CD4-positive, CD25-positive, alpha-beta regulatory T cell (primary cell): ENCODE measurements around the gene DLG1. TPM values are rescaled to one million over a fixed set of nuclear protein-coding genes. Genes with fewer than 3 reads are reported as not detected.
"Not testable (repeated sequence)": the region's sequence is repeated elsewhere in the genome, so short reads cannot be mapped to it uniquely, and the experiment has no call there.

Experiments
- ATAC-seq, 2 donors: fragments of 150-1000 bp; cut with Tn5 transposase; one replicate each; pipeline ENCODE4 v1.10.0; 2021; ENCODE audit warnings: low read depth in 2 of 2, moderate number of reproducible peaks in 2 of 2, moderate library complexity in 1 of 2
- DNase-seq, 3 donors: peaks; one replicate each; pipeline versions ENCODE4 v3.0.0 to v3.0.0-alpha.2; 2012 to 2022; ENCODE audit warnings: mixed read lengths in 1 of 3
- H3K27ac ChIP-seq: one replicate; pipeline ENCODE4 v1.7.0; 2013; ENCODE audit warnings: mild to moderate bottlenecking, low read length; ENCODE audit not compliant: insufficient read depth, poor library complexity, severe bottlenecking
- H3K27me3 ChIP-seq: one replicate; pipeline ENCODE4 v1.7.0; 2013; ENCODE audit warnings: low read length; ENCODE audit not compliant: control insufficient read depth, insufficient read depth
- H3K36me3 ChIP-seq: one replicate; pipeline ENCODE4 v1.7.0; 2013; ENCODE audit warnings: mild to moderate bottlenecking, low read length, moderate library complexity; ENCODE audit not compliant: control insufficient read depth, insufficient read depth
- H3K4me1 ChIP-seq: 2 replicates; pipeline ENCODE4 v1.7.0; 2013; ENCODE audit warnings: mild to moderate bottlenecking, low read length; ENCODE audit not compliant: insufficient read depth, control insufficient read depth, poor library complexity, severe bottlenecking
- H3K4me3 ChIP-seq: one replicate; pipeline ENCODE4 v1.7.0; 2013; ENCODE audit warnings: low read depth, mild to moderate bottlenecking, low read length, moderate library complexity
- H3K9me3 ChIP-seq, 2 experiments: 1 replicate in 1 of 2; 2 replicates in 1 of 2; pipeline ENCODE4 v1.7.0; 2013; ENCODE audit warnings: low read length in 2 of 2, mild to moderate bottlenecking in 1 of 2, moderate library complexity in 1 of 2; ENCODE audit not compliant: control insufficient read depth in 2 of 2
- H3K27ac Mint-ChIP-seq, 3 donors: one replicate each; pipeline ENCODE4 v1.8.0; 2020 to 2022; ENCODE audit warnings: mild to moderate bottlenecking in 3 of 3, mixed read lengths in 3 of 3, moderate library complexity in 2 of 3
- H3K27me3 Mint-ChIP-seq: one replicate; pipeline ENCODE4 v1.8.0; 2022; ENCODE audit warnings: mild to moderate bottlenecking, mixed read lengths
- H3K36me3 Mint-ChIP-seq: one replicate; pipeline ENCODE4 v1.8.0; 2020; ENCODE audit warnings: mixed read lengths
- H3K4me1 Mint-ChIP-seq, 4 donors: one replicate each; pipeline ENCODE4 v1.8.0; 2020 to 2022; ENCODE audit warnings: mixed read lengths in 4 of 4, mild to moderate bottlenecking in 1 of 4
- H3K4me3 Mint-ChIP-seq, 4 donors: one replicate each; pipeline ENCODE4 v1.8.0; 2020 to 2022; ENCODE audit warnings: mild to moderate bottlenecking in 4 of 4, mixed read lengths in 4 of 4, moderate library complexity in 3 of 4
- H3K9me3 Mint-ChIP-seq, 7 donors: one replicate each; pipeline ENCODE4 v1.8.0; 2020 to 2022; ENCODE audit warnings: mixed read lengths in 7 of 7, mild to moderate bottlenecking in 3 of 7, moderate library complexity in 2 of 7
- polyA plus RNA-seq, 4 donors: library from polyadenylated mRNA; unstranded; fragments of 300-500 nt; fragmentation: Illumina TruSeq; gene quantifications; one replicate each; pipeline ENCODE4 v1.2.3, GENCODE V29; 2021
- total RNA-seq: library from RNA; stranded (reverse); gene quantifications from one replicate; pipeline ENCODE4 v1.2.3, GENCODE V29; 2022

DLG1 gene
- total and polyA plus RNA-seq, 5 donors from 2014 or later: 25.2 to 106 (median 30.5) TPM

DNA sequence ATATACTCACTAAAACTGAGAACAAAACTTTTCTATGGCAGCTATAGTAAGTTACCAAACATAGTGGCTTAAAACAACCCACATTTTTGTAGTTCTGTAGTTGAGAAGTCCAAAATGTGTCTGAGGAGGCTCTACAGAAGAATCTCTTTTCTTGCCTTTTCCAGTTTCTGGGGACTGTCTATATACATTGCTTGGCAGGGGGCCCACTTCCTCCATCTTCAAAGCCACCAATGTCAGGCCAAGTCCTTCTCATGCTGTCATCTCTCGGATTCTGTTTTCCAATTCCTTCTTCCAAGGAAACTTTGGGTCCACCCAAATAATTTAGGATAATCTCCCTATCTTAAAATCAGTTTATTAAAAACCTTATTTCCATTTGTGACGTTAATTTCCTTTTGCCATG lies 92.7 kb downstream of the DLG1 start:
- no peak for DNase-seq
- no peak for ATAC-seq
- H3K4me1 Mint-ChIP-seq: peaks cover 48 to 77% (median 58%) of the 10 kb centered on the region in 4 donors
- Histone ChIP-seq H3K4me1 (peaks cover 17% of the 10 kb centered on the region), H3K4me3 (no peak overlapping the region), H3K27me3 (no peaks in the 10 kb centered on the region), H3K27ac (no peak overlapping the region), H3K36me3 (no peaks in the 10 kb centered on the region), H3K9me3 (no peaks in the 10 kb centered on the region)
- peak overlapping the region in 1 of 3 donors; percentile 5 for H3K27ac Mint-ChIP-seq
- H3K9me3 Mint-ChIP-seq: no peaks in the 10 kb centered on the region
- H3K36me3 Mint-ChIP-seq: peaks cover 3% of the 10 kb centered on the region
- peak overlapping the region in 1 of 4 donors; percentile 5 for H3K4me3 Mint-ChIP-seq
- H3K27me3 Mint-ChIP-seq: no peaks in the 10 kb centered on the region

DNA sequence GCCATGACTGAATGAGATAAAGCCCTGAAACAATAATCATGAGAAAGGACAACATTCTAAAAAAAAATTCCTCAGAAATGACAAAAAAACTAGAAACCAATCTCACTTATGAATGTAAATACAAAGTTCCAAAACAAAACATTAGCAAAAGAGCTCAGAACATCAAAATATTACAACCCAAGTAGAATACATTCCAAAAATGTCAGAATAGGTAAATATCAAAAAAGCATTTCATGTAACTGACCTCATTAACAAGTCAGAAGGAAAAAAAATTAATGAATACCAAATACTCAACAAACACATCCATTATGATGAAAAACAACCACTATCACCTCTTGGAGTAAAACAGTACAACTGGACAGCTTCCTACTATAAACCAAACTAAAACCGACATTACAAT lies 93.1 kb downstream of the DLG1 start:
- Mint-ChIP-seq H3K4me1 (peaks cover 50 to 79% (median 61%) of the 10 kb centered on the region in 4 donors), H3K4me3 (peak overlapping the region in 1 of 4 donors; percentile 5), H3K27me3 (no peaks in the 10 kb centered on the region), H3K27ac (peak overlapping the region in 1 of 3 donors; percentile 5), H3K9me3 (no peaks in the 10 kb centered on the region), H3K36me3 (peaks cover 3% of the 10 kb centered on the region)
- H3K27me3 ChIP-seq: no peaks in the 10 kb centered on the region
- H3K4me3 ChIP-seq: no peak overlapping the region
- no peak for DNase-seq
- H3K27ac ChIP-seq: no peak overlapping the region
- no peaks in the 10 kb centered on the region for H3K36me3 ChIP-seq
- H3K4me1 ChIP-seq: peaks cover 17% of the 10 kb centered on the region
- no peaks in the 10 kb centered on the region for H3K9me3 ChIP-seq
- ATAC-seq: no peak

DNA sequence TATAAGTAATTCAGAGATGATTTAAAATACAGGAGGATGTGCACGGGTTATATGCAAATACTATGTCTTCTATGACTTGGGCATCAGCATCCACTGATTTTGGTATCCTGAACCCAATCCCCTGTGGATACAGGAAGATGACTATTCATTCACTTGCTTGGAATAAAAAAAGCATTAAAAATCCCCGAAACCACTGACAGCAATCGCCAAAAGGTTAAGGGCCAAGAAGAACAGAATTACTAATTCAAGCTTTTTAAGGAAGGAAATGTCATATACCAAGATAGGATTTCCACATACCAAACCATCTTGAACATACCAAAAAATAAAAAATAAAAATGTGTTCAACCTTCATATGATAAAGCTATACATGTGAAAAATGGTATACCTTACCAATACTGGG lies 93.7 kb downstream of the DLG1 start:
- Histone ChIP-seq H3K9me3 (no peaks in the 10 kb centered on the region), H3K4me1 (peaks cover 17% of the 10 kb centered on the region), H3K36me3 (no peaks in the 10 kb centered on the region), H3K27ac (no peak overlapping the region), H3K4me3 (no peak overlapping the region), H3K27me3 (no peaks in the 10 kb centered on the region)
- no peaks in the 10 kb centered on the region for H3K9me3 Mint-ChIP-seq
- peak overlapping the region in 1 of 3 donors; percentile 5 for H3K27ac Mint-ChIP-seq
- peaks cover 48 to 76% (median 60%) of the 10 kb centered on the region in 4 donors for H3K4me1 Mint-ChIP-seq
- H3K36me3 Mint-ChIP-seq: peaks cover 3% of the 10 kb centered on the region
- DNase-seq (no peak), ATAC-seq (no peak)
- H3K27me3 Mint-ChIP-seq: no peaks in the 10 kb centered on the region
- no peak overlapping the region for H3K4me3 Mint-ChIP-seq

DNA sequence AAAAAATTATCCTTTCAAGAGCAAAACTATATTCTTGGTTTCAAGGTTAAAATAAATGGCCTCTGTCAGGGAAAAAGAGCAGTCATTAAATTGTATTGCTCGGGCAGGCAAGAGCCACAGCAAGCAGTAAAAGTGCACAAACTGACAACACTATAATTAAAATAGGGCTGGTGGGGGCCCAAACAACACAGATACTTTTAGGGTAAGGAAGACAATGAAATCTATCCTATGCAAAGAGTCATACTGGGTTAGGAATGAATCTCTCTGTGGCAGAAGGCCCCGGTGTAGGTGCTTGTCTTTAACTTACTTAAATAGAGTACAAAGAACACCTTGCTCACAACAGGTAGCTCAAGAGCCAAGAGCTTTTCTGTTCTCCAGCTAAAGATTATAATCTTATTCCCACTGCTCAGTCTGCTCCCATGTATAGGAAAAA lies 94.7 kb downstream of the DLG1 start:
- Mint-ChIP-seq H3K9me3 (no peaks in the 10 kb centered on the region), H3K4me1 (peaks cover 48 to 72% (median 61%) of the 10 kb centered on the region in 4 donors), H3K4me3 (peak overlapping the region in 1 of 4 donors; percentile 17), H3K27ac (peak overlapping the region in 2 of 3 donors; percentile 30 to 67), H3K27me3 (no peaks in the 10 kb centered on the region), H3K36me3 (peaks cover 3% of the 10 kb centered on the region)
- peaks cover 8% of the 10 kb centered on the region for H3K4me1 ChIP-seq
- H3K27ac ChIP-seq: no peak overlapping the region
- H3K4me3 ChIP-seq: no peak overlapping the region
- no peaks in the 10 kb centered on the region for H3K36me3 ChIP-seq
- no peaks in the 10 kb centered on the region for H3K27me3 ChIP-seq
- ATAC-seq: no peak
- DNase-seq: no peak
- no peaks in the 10 kb centered on the region for H3K9me3 ChIP-seq

DNA sequence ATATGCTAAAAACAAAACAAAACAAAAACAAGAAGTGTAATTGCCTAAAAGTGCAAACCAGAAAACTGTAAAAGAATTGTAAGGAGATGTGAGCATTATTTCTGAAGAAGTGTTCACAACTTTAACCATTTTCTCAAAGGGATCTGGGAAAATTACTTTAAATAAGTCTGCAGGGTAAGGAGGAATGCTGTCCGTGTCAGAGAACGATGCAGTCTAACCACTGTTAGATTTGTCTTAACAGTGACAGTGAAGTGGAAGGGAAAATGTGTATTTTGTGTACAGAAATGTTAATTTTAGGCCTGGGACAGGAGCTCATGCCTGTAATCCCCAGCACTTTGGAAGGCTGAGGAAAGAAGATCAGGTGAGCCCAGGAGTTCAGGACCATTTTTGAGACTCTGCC lies 95.7 kb downstream of the DLG1 start:
- H3K36me3 ChIP-seq: no peaks in the 10 kb centered on the region
- Mint-ChIP-seq H3K9me3 (no peaks in the 10 kb centered on the region), H3K4me3 (no peak overlapping the region), H3K36me3 (peaks cover 3% of the 10 kb centered on the region), H3K4me1 (peaks cover 52 to 73% (median 61%) of the 10 kb centered on the region in 4 donors), H3K27me3 (no peaks in the 10 kb centered on the region), H3K27ac (no peak overlapping the region)
- H3K27ac ChIP-seq: no peak overlapping the region
- H3K9me3 ChIP-seq: no peaks in the 10 kb centered on the region
- ATAC-seq: no peak
- no peaks in the 10 kb centered on the region for H3K27me3 ChIP-seq
- peaks cover 8% of the 10 kb centered on the region for H3K4me1 ChIP-seq
- no peak for DNase-seq
- H3K4me3 ChIP-seq: no peak overlapping the region

DNA sequence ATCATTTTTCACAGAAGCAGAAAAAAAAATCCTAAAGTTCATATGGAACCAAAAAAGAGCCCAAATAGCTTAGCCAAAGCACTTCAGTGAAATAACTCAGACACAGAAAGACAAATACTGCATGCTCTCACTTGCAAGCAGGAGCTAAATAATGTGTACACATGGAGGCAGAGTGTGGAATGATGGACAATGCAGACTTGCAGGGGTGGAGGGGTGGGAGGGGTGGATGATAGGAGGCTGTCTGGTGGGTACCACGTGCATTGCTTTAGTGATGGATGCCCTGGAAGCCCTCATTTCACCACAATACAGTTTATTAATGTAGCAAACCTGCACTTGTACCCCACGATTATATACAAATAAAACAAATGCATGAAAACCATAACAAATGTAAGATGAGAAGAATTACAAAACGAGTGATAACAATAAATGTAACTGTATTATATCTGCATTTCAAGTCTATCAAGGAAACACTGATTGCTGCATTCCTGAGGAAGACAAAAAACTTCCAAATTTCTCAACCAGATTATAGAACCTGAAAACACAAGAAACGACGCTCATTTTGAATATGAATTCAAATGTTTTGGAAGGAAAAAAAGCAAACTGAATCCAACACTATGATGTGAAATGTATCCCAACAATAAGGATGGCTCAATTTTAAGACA lies 96.5 kb downstream of the DLG1 start:
- no peak for ATAC-seq
- Mint-ChIP-seq H3K4me3 (peak overlapping the region in 1 of 4 donors; percentile 33), H3K36me3 (peaks cover 3% of the 10 kb centered on the region), H3K4me1 (peaks cover 53 to 76% (median 62%) of the 10 kb centered on the region in 4 donors), H3K27ac (peak overlapping the region in 1 of 3 donors; percentile 76), H3K9me3 (no peaks in the 10 kb centered on the region), H3K27me3 (no peaks in the 10 kb centered on the region)
- no peaks in the 10 kb centered on the region for H3K27me3 ChIP-seq
- DNase-seq: no peak
- H3K4me3 ChIP-seq: no peak overlapping the region
- H3K4me1 ChIP-seq: peaks cover 8% of the 10 kb centered on the region
- H3K36me3 ChIP-seq: no peaks in the 10 kb centered on the region
- no peaks in the 10 kb centered on the region for H3K9me3 ChIP-seq
- H3K27ac ChIP-seq: no peak overlapping the region

DNA sequence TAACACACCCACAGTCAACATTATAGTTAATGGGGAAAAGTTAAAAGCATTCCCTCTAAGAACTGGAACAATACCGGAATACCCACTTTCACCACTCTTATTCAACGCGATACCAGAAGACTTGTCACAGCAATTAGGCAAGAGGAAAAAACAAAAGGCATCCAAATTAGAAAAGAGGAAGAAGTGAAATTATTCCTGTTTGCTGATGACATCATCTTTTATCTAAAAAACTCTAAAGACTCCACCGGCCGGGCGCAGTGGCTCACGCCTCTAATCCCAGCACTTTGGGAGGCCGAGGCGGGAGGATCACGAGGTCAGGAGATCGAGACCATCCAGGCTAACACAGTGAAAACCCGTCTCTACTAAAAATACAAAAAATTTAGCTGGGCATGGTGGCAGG lies 97.6 kb downstream of the DLG1 start:
- H3K27me3 Mint-ChIP-seq, H3K27me3 ChIP-seq, ATAC-seq, H3K4me3 Mint-ChIP-seq, H3K36me3 Mint-ChIP-seq, H3K9me3 ChIP-seq, H3K36me3 ChIP-seq, H3K9me3 Mint-ChIP-seq, H3K27ac Mint-ChIP-seq, H3K4me1 ChIP-seq, DNase-seq, H3K27ac ChIP-seq, H3K4me3 ChIP-seq: not testable (repeated sequence)
- H3K4me1 Mint-ChIP-seq: peaks cover 50 to 78% (median 61%) of the 10 kb centered on the region in 4 donors

DNA sequence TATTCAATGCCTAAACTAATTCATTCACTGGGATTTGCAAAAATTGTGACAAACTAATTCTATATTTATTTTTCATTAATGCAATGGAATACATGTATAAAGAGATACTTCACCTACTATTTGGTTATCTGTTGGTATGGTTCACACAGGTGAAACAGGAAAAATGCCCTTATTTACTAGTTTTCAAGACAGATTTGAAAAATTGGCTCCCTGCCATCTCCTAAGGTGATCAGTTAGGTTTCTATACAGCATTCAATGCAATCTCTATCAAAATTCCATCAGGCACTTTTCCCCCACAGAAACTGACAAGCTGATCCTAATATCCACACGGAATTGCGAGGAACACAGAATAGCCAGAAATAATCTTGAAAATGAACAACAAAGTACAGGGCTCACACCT lies 101.1 kb downstream of the DLG1 start:
- no peak overlapping the region for H3K27ac ChIP-seq

More for the DNA sequence above, 101.1 kb downstream of the DLG1 start:
- H3K9me3 ChIP-seq: no peaks in the 10 kb centered on the region
- DNase-seq: no peak
- no peaks in the 10 kb centered on the region for H3K4me1 ChIP-seq
- no peaks in the 10 kb centered on the region for H3K9me3 Mint-ChIP-seq
- no peaks in the 10 kb centered on the region for H3K27me3 ChIP-seq
- H3K27ac Mint-ChIP-seq: peak overlapping the region in 1 of 3 donors; percentile 16
- no peak for ATAC-seq
- H3K36me3 ChIP-seq: peaks cover 10% of the 10 kb centered on the region
- H3K4me3 Mint-ChIP-seq: no peak overlapping the region
- H3K27me3 Mint-ChIP-seq: no peaks in the 10 kb centered on the region
- H3K36me3 Mint-ChIP-seq: peaks cover 15% of the 10 kb centered on the region
- H3K4me1 Mint-ChIP-seq: peaks cover 35 to 54% (median 36%) of the 10 kb centered on the region in 4 donors
- no peak overlapping the region for H3K4me3 ChIP-seq
